IMR-90 (cell line): ENCODE results near the gene PTGDR2. TPM values are rescaled to one million over a fixed set of nuclear protein-coding genes. Genes with fewer than 3 reads are reported as not detected.

Source experiments
- ATAC-seq: fragments of 200-7000 bp; cut with Tn5 transposase; 2 replicates; pipeline ENCODE4 v1.9.1; 2020; ENCODE audit warnings: low read depth, mild to moderate bottlenecking, moderate library complexity
- BruUV-seq: library from RNA; stranded (reverse); fragments of 400-500 nt; replicated peaks from 2 replicates; lab custom pipeline; 2021; lab: Mats Ljungman, UMichigan
- CTCF ChIA-PET: fragments of 300-600 bp; formaldehyde crosslinking; extraction: SDS; loops from one replicate; lab custom pipeline; 2021; ENCODE audit warnings: antibody characterized with exemption; lab: Yijun Ruan, JAX
- POLR2A ChIA-PET: fragments of 300-600 bp; sonication (Branson Sonifier 250); formaldehyde crosslinking; loops from one replicate; lab custom pipeline; 2022; ENCODE audit warnings: antibody characterized with exemption; ENCODE audit not compliant: unreplicated experiment; lab: Charles Lee
- DNase-seq: peaks from one replicate; pipeline ENCODE4 v3.0.0; 2013
- H2AFZ ChIP-seq: replicated peaks from 2 replicates; pipeline ENCODE3; 2013; ENCODE audit warnings: low read length, mild to moderate bottlenecking; ENCODE audit not compliant: poor library complexity
- H2AK5ac ChIP-seq: 2 replicates; pipeline ENCODE4 v1.6.1; 2013; ENCODE audit warnings: low read depth, low read length, inconsistent platforms
- H2AK9ac ChIP-seq: replicated peaks from 2 replicates; pipeline ENCODE3; 2013; ENCODE audit warnings: mild to moderate bottlenecking, low read depth, low read length, moderate library complexity; ENCODE audit not compliant: poor library complexity
- H2BK120ac ChIP-seq: 2 replicates; pipeline ENCODE4 v1.6.1; 2013; ENCODE audit warnings: low read depth, low read length, inconsistent platforms
- H2BK15ac ChIP-seq: 3 replicates; pipeline ENCODE4 v1.6.1; 2013; ENCODE audit warnings: low read depth, low read length, inconsistent platforms
- H2BK20ac ChIP-seq: 2 replicates; pipeline ENCODE4 v1.6.1; 2013; ENCODE audit warnings: low read depth, mild to moderate bottlenecking, inconsistent platforms, low read length, moderate library complexity
- H2BK5ac ChIP-seq: 2 replicates; pipeline ENCODE4 v1.6.1; 2013; ENCODE audit warnings: mild to moderate bottlenecking, low read depth, low read length, inconsistent platforms; ENCODE audit not compliant: poor library complexity, severe bottlenecking
- H3K14ac ChIP-seq: replicated peaks from 2 replicates; pipeline ENCODE4 v1.6.1; 2013; ENCODE audit warnings: low read depth, low read length, inconsistent platforms
- H3K18ac ChIP-seq: 2 replicates; pipeline ENCODE4 v1.6.1; 2013; ENCODE audit warnings: low read depth, low read length, control low read depth
- H3K23ac ChIP-seq: 2 replicates; pipeline ENCODE4 v1.6.1; 2013; ENCODE audit warnings: low read depth, low read length, inconsistent platforms
- H3K27ac ChIP-seq: 2 replicates; pipeline ENCODE4 v1.5.1; 2013; ENCODE audit warnings: mild to moderate bottlenecking, control low read depth, low read length; ENCODE audit not compliant: insufficient read depth
- H3K27me3 ChIP-seq: 2 replicates; pipeline ENCODE4 v1.6.1; 2013; ENCODE audit warnings: low read length; ENCODE audit not compliant: control insufficient read depth, insufficient read depth
- H3K36me3 ChIP-seq: 2 replicates; pipeline ENCODE4 v1.6.1; 2013; ENCODE audit warnings: low read length, mixed read lengths; ENCODE audit not compliant: control insufficient read depth, insufficient read depth
- H3K4ac ChIP-seq: 2 replicates; pipeline ENCODE4 v1.6.1; 2013; ENCODE audit warnings: low read depth, low read length, inconsistent platforms
- H3K4me1 ChIP-seq: 2 replicates; pipeline ENCODE4 v1.6.1; 2013; ENCODE audit warnings: low read length, mixed read lengths; ENCODE audit not compliant: control insufficient read depth, insufficient read depth
- H3K4me2 ChIP-seq: 2 replicates; pipeline ENCODE4 v1.6.1; 2013; ENCODE audit warnings: low read depth, mild to moderate bottlenecking, control low read depth, low read length, moderate library complexity
- H3K4me3 ChIP-seq: 2 replicates; pipeline ENCODE4 v1.5.1; 2013; ENCODE audit warnings: low read depth, mild to moderate bottlenecking, control low read depth, low read length, moderate library complexity; ENCODE audit not compliant: insufficient read depth
- H3K56ac ChIP-seq: 2 replicates; pipeline ENCODE4 v1.6.1; 2013; ENCODE audit warnings: low read length, inconsistent platforms; ENCODE audit not compliant: insufficient read depth; ENCODE audit errors: extremely low read depth
- H3K79me1 ChIP-seq, 2 experiments: 2 replicates each; pipeline ENCODE4 v1.6.1; 2013; ENCODE audit warnings: low read length in 2 of 2, inconsistent platforms in 1 of 2, low read depth in 1 of 2
- H3K9ac ChIP-seq: 2 replicates; pipeline ENCODE4 v1.6.1; 2013; ENCODE audit warnings: low read depth, low read length, control low read depth
- H3K9me1 ChIP-seq: 2 replicates; pipeline ENCODE4 v1.6.1; 2013; ENCODE audit warnings: low read length, inconsistent platforms; ENCODE audit not compliant: insufficient read depth
- H3K9me3 ChIP-seq: 2 replicates; pipeline ENCODE4 v1.6.1; 2013; ENCODE audit warnings: low read length; ENCODE audit not compliant: control insufficient read depth, insufficient read depth
- H4K20me1 ChIP-seq: 2 replicates; pipeline ENCODE4 v1.6.1; 2013; ENCODE audit warnings: low read length, inconsistent platforms; ENCODE audit not compliant: insufficient read depth
- H4K5ac ChIP-seq: 2 replicates; pipeline ENCODE4 v1.6.1; 2013; ENCODE audit warnings: mild to moderate bottlenecking, low read depth, low read length, control low read depth
- H4K8ac ChIP-seq, 2 experiments: 2 replicates each; pipeline ENCODE4 v1.6.1; 2013; ENCODE audit warnings: low read depth in 2 of 2, low read length in 2 of 2, control low read depth in 1 of 2, inconsistent platforms in 1 of 2
- H4K91ac ChIP-seq: 2 replicates; pipeline ENCODE4 v1.6.1; 2013; ENCODE audit warnings: low read depth, low read length, inconsistent platforms; ENCODE audit not compliant: insufficient read depth
- FOS ChIP-seq: fragments of 150-350 bp; IDR thresholded peaks from 2 replicates; pipeline ENCODE4 v1.6.1; 2016; ENCODE audit warnings: low read depth, low read length
- WGBS, 2 experiments: methylation state at CpG; one replicate each; pipeline versions ENCODE4 v1.1.5 to v1.1.7; 2013; ENCODE audit warnings: missing lambda C conversion rate in 2 of 2; ENCODE audit not compliant: insufficient read length in 1 of 2; ENCODE audit errors: extremely low coverage in 2 of 2; 5-methylcytosine and 5-hydroxymethylcytosine counted together
- dilution Hi-C: fragments of 300-500 bp; cut with HindIII; formaldehyde crosslinking; loops from one replicate; pipeline ENCODE4 v1.14.3; 2018; ENCODE audit warnings: low sequenced_read_pairs; ENCODE audit not compliant: unreplicated experiment
- in situ Hi-C: fragments of 300-500 bp; cut with MboI; formaldehyde crosslinking; loops from 3 replicates; pipeline ENCODE4 v1.14.3; 2019; ENCODE audit warnings: low sequenced_read_pairs, inconsistent platforms, mixed read lengths
- intact Hi-C: fragments of 100-400 bp; cut with micrococcal nuclease; formaldehyde crosslinking; loops from 2 replicates; pipeline ENCODE4 v1.10.0; 2022
- polyA plus RNA-seq, 3 experiments: library from polyadenylated mRNA; depleted of rRNA; stranded (reverse); fragments of >200 nt; gene quantifications; 2 replicates each; pipeline ENCODE4 v1.2.3, GENCODE V29; 2012; ENCODE audit warnings: low replicate concordance in 1 of 3
- total RNA-seq: library from RNA; depleted of rRNA; stranded (reverse); fragments of >200 nt; gene quantifications from 2 replicates; pipeline ENCODE4 v1.2.3, GENCODE V29; 2012

The PTGDR2 gene
- total and polyA plus RNA-seq, 2 of the 4 experiments (the other 2 are of a cell fraction), result under 0.01 to 0.12 TPM

- DNase-seq, result no peak
- Histone ChIP-seq H3K56ac (no peak overlapping the region), H2AK9ac (peak overlapping the region; percentile 12), H3K18ac (no peak overlapping the region), H4K91ac (no peak overlapping the region), H3K9ac (no peak overlapping the region), H2BK5ac (no peak overlapping the region), H3K4me3 (no peak overlapping the region), H3K23ac (no peak overlapping the region), H4K8ac (no peak overlapping the region), H3K79me1 (no peaks in the 10 kb centered on the region), H3K27me3 (peaks cover 39% of the 10 kb centered on the region), H3K4me2 (no peak overlapping the region), H3K9me3 (no peaks in the 10 kb centered on the region), H2AK5ac (no peak overlapping the region), H2BK120ac (no peak overlapping the region), H2AFZ (peak overlapping the region; percentile 47), H3K4me1 (no peaks in the 10 kb centered on the region), H3K9me1 (no peaks in the 10 kb centered on the region), H3K27ac (no peak overlapping the region), H2BK20ac (no peak overlapping the region), H3K36me3 (no peaks in the 10 kb centered on the region), H4K5ac (no peak overlapping the region), H3K4ac (no peak overlapping the region), H4K20me1 (no peaks in the 10 kb centered on the region), H2BK15ac (no peak overlapping the region), H3K14ac (no peak overlapping the region)
- in situ Hi-C loops, result no loop called here
- POLR2A ChIA-PET, result interaction anchor here (1.4 kb wide), 1 partner anchor 57 kb away, joined by 4 read pairs; no protein-coding TSS in a partner anchor
- BruUV-seq, result no TSS peak
- TF ChIP-seq FOS, result no peak
- CTCF ChIA-PET, result interaction anchor here (0.5 to 4.9 kb wide), 10 partner anchors 8 to 1883 kb away, joined by 3 to 86 read pairs (median 6); no protein-coding TSS in a partner anchor
- 33% methylated on average over 6 of the region's 10 CpGs; no CpG with 5 or more reads in 1 of the 2 experiments for WGBS, 2 experiments
- intact Hi-C loops, result loop anchor here (1.0 to 5.0 kb wide), 7 partner anchors 55 to 357 kb away; no protein-coding TSS in a partner anchor
- ATAC-seq, result peak; percentile 9; the same call in 1 of the 2 replicates
- dilution Hi-C loops, result no loop called here
Measured at GRCh38 chr11:60830478-60831142, 25.1 kb downstream of the PTGDR2 start.
